ENCODE results near the gene NR2C1. TPM values are rescaled to one million over a fixed set of nuclear protein-coding genes. Genes with fewer than 3 reads are reported as not detected.

Gene NR2C1
- total RNA-seq, 1 donor from 2014 or later: 28.5 TPM

GRCh38 chr12:94970560-94970959 lies 102.9 kb downstream of the NR2C1 start:
- intact Hi-C loops (cut with micrococcal nuclease): no loop called here

Other genes starting within 250 kb of the NR2C1 start
- 144 and 145 TPM in 2 replicates for gene NDUFA12, start 69.9 kb downstream of the NR2C1 start, total RNA-seq
- gene FGD6, start 143.8 kb upstream of the NR2C1 start, total RNA-seq: 0.57 and 0.70 TPM in 2 replicates
- gene VEZT, start 144.2 kb upstream of the NR2C1 start, total RNA-seq: 39.3 and 42.0 TPM in 2 replicates

Measured in T-helper 2 cell treated with Interferon-gamma antibody and Interleukin-4, amounts not matched to agents 100 ng/mL and 5 ng/mL, for 36 hours (primary cell).